Colonic mucosa (tissue), 4 donors: ENCODE results near the gene MAPRE3. TPM values are rescaled to one million over a fixed set of nuclear protein-coding genes. Genes with fewer than 3 reads are reported as not detected.
"Not testable (repeated sequence)": the region's sequence is repeated elsewhere in the genome, so short reads cannot be mapped to it uniquely, and the experiment has no call there.

Experiments
- DNase-seq: peaks from one replicate; pipeline ENCODE4 v3.0.0-alpha.2; 2020
- H3K27ac ChIP-seq: fragments of 200-600 bp; one replicate; pipeline ENCODE4 v1.8.0; 2021
- H3K27me3 ChIP-seq: fragments of 200-600 bp; one replicate; pipeline ENCODE4 v1.8.0; 2021
- H3K36me3 ChIP-seq: fragments of 200-600 bp; one replicate; pipeline ENCODE4 v1.8.0; 2021
- H3K4me1 ChIP-seq: fragments of 200-600 bp; one replicate; pipeline ENCODE4 v1.8.0; 2021; ENCODE audit warnings: mild to moderate bottlenecking
- H3K4me3 ChIP-seq: fragments of 200-600 bp; one replicate; pipeline ENCODE4 v1.8.0; 2021
- H3K9ac ChIP-seq, 2 donors: one replicate each; pipeline ENCODE4 v1.7.0; 2013; ENCODE audit warnings: control low read depth in 2 of 2, low read depth in 2 of 2, low read length in 2 of 2
- H3K9me3 ChIP-seq: fragments of 200-600 bp; one replicate; pipeline ENCODE4 v1.8.0; 2021
- intact Hi-C: fragments of 100-400 bp; cut with DNase I; formaldehyde crosslinking; loops from one replicate; pipeline ENCODE4 v1.14.1; 2022
- total RNA-seq, 2 donors: library from RNA; stranded (reverse); fragmentation: NEBNext Ultra II Directional in 1 of 2; extraction: Animal tissue kit (Norgen Biotek cat#: 25700) in 1 of 2; gene quantifications; one replicate each; pipeline ENCODE4 v1.2.1, GENCODE V29; 2021
- TF ChIP-seq, protein P1 (sequence below): fragments of 200-600 bp; IDR thresholded peaks from one replicate; pipeline ENCODE4 v1.8.0; 2022; ENCODE audit warnings: antibody characterized with exemption, mild to moderate bottlenecking
- donor health status: healthy.
- donor health status: DM: no; HTN: no; CAD: no.
- donor health status: DM: no; HTN: no; CAD: no.

Gene MAPRE3
- total RNA-seq, 2 donors from 2014 or later: 21.6 to 22.0 TPM

GRCh38 chr2:27071277-27071989 is 101.0 kb downstream of the MAPRE3 start, which contains the start of gene OST4:
Gene OST4, minus strand, starts transcription at chr2:27071654.
- TF ChIP-seq, protein P1, sequence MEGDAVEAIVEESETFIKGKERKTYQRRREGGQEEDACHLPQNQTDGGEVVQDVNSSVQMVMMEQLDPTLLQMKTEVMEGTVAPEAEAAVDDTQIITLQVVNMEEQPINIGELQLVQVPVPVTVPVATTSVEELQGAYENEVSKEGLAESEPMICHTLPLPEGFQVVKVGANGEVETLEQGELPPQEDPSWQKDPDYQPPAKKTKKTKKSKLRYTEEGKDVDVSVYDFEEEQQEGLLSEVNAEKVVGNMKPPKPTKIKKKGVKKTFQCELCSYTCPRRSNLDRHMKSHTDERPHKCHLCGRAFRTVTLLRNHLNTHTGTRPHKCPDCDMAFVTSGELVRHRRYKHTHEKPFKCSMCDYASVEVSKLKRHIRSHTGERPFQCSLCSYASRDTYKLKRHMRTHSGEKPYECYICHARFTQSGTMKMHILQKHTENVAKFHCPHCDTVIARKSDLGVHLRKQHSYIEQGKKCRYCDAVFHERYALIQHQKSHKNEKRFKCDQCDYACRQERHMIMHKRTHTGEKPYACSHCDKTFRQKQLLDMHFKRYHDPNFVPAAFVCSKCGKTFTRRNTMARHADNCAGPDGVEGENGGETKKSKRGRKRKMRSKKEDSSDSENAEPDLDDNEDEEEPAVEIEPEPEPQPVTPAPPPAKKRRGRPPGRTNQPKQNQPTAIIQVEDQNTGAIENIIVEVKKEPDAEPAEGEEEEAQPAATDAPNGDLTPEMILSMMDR: no peak

GRCh38 chr2:27071990-27072830 is 101.8 kb downstream of the MAPRE3 start:
- no peaks in the 10 kb centered on the region for H3K27me3 ChIP-seq
- H3K9ac ChIP-seq: peak overlapping the region; percentile 30 to 86
- TF ChIP-seq, protein P1: no peak
- peaks cover 4% of the 10 kb centered on the region for H3K36me3 ChIP-seq
- H3K27ac ChIP-seq: peak overlapping the region; percentile 95
- intact Hi-C loops: no loop called here
- peak overlapping the region; percentile 77 for H3K4me3 ChIP-seq
- H3K4me1 ChIP-seq: peaks cover 25% of the 10 kb centered on the region
- DNase-seq: peak; percentile 63
- no peaks in the 10 kb centered on the region for H3K9me3 ChIP-seq

More at GRCh38 chr2:27071277-27071989, 101.0 kb downstream of the MAPRE3 start, which contains the start of gene OST4:
- intact Hi-C loops: no loop called here
- Histone ChIP-seq H3K4me1 (peaks cover 25% of the 10 kb centered on the region), H3K9me3 (no peaks in the 10 kb centered on the region), H3K27me3 (no peaks in the 10 kb centered on the region), H3K27ac (peak within 1 kb of the TSS; percentile 95), H3K4me3 (peak within 1 kb of the TSS; percentile 77), H3K36me3 (peaks cover 4% of the 10 kb centered on the region), H3K9ac (peak within 1 kb of the TSS; percentile 87 to 97)
- peak; percentile 94 for DNase-seq

- Histone ChIP-seq H3K4me3 (no peak overlapping the region), H3K27ac (peak overlapping the region; percentile 95), H3K36me3 (peaks cover 3% of the 10 kb centered on the region), H3K9ac (peak overlapping the region in 1 of 2 donors; percentile 6), H3K4me1 (peaks cover 25% of the 10 kb centered on the region), H3K9me3 (no peaks in the 10 kb centered on the region), H3K27me3 (no peaks in the 10 kb centered on the region)
- intact Hi-C loops: no loop called here
- TF ChIP-seq, protein P1: no peak
- no peak for DNase-seq
Observed at GRCh38 chr2:27072920-27073319, 102.5 kb downstream of the MAPRE3 start.

- DNase-seq: no peak
- H3K9me3 ChIP-seq: no peaks in the 10 kb centered on the region
- intact Hi-C loops: no loop called here
- no peaks in the 10 kb centered on the region for H3K36me3 ChIP-seq
- no peak overlapping the region for H3K9ac ChIP-seq
- peaks cover 25% of the 10 kb centered on the region for H3K4me1 ChIP-seq
- peak overlapping the region; percentile 95 for H3K27ac ChIP-seq
- TF ChIP-seq, protein P1: no peak
- no peaks in the 10 kb centered on the region for H3K27me3 ChIP-seq
- H3K4me3 ChIP-seq: no peak overlapping the region
Observed at GRCh38 chr2:27073782-27074181, 103.3 kb downstream of the MAPRE3 start.

- no peaks in the 10 kb centered on the region for H3K27me3 ChIP-seq
- H3K4me3 ChIP-seq: no peak overlapping the region
- H3K36me3 ChIP-seq: no peaks in the 10 kb centered on the region
- H3K9ac ChIP-seq: peak overlapping the region in 1 of 2 donors; percentile 18
- peaks cover 18% of the 10 kb centered on the region for H3K4me1 ChIP-seq
- DNase-seq: no peak
- no peaks in the 10 kb centered on the region for H3K9me3 ChIP-seq
- H3K27ac ChIP-seq: peak overlapping the region; percentile 95
- TF ChIP-seq, protein P1: no peak
- intact Hi-C loops: no loop called here
Observed at GRCh38 chr2:27074738-27075565, 104.5 kb downstream of the MAPRE3 start.

GRCh38 chr2:27075566-27075871 is 105.1 kb downstream of the MAPRE3 start:
- H3K9me3 ChIP-seq, DNase-seq, H3K36me3 ChIP-seq, H3K4me3 ChIP-seq, intact Hi-C loops, H3K27me3 ChIP-seq, H3K9ac ChIP-seq: not testable (repeated sequence)
- Histone ChIP-seq H3K4me1 (peaks cover 13% of the 10 kb centered on the region), H3K27ac (peak overlapping the region; percentile 95)
